IPS DF 6.9 (cell line): ENCODE results near the gene TRIM63.

Experiments
- DNase-seq: peaks from one replicate; pipeline ENCODE4 v3.0.0-alpha.2; 2013; ENCODE audit warnings: low read depth, low spot score
- H3K27ac ChIP-seq: one replicate; pipeline ENCODE4 v1.5.1; 2013; ENCODE audit warnings: low read length, control low read depth
- H3K27me3 ChIP-seq: 2 replicates; pipeline ENCODE4 v1.6.1; 2013; ENCODE audit warnings: mild to moderate bottlenecking, low read length; ENCODE audit not compliant: control insufficient read depth, insufficient read depth
- H3K36me3 ChIP-seq: 2 replicates; pipeline ENCODE4 v1.6.1; 2013; ENCODE audit warnings: low read length; ENCODE audit not compliant: control insufficient read depth, insufficient read depth
- H3K4me1 ChIP-seq: 2 replicates; pipeline ENCODE4 v1.6.1; 2013; ENCODE audit warnings: low read length; ENCODE audit not compliant: control insufficient read depth, insufficient read depth
- H3K4me3 ChIP-seq: 2 replicates; pipeline ENCODE4 v1.5.1; 2013; ENCODE audit warnings: mild to moderate bottlenecking, low read length
- H3K9me3 ChIP-seq: 2 replicates; pipeline ENCODE4 v1.6.1; 2013; ENCODE audit warnings: low read length, inconsistent platforms; ENCODE audit not compliant: control insufficient read depth, insufficient read depth
- WGBS: extraction: QIAGEN DNeasy Blood & Tissue Kit; methylation state at CpG from one replicate; pipeline ENCODE4 v1.1.7; 2013; ENCODE audit warnings: mixed read lengths, missing lambda C conversion rate; ENCODE audit not compliant: insufficient read length, insufficient coverage; 5-methylcytosine and 5-hydroxymethylcytosine counted together

Gene TRIM63

DNA sequence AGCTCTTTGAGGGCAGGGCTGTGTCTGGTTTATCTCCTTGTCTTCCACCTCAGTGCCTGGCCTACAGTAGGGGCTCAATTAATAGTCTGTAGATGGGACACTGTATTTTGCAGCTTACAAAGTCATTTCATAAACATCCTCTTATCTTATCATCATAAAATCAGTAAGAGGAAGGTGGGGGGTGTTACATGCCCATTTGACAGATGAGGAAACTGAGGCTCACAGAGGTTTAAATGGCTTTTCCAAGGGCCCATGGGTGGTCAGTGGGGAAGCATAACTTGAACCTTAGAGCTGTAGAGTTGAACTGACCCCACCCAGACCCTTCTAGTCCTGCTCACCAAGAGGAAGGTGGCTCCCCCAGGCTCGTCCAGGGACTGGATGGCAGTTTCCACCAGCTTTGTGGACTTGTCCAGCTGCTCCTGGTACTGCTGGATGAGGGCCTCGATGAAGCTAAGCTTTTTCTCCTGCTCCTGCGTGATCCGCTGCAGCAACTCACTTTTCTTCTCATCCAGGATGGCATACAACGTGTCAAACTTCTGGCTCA lies 9.3 kb downstream of the TRIM63 start:
- no peaks in the 10 kb centered on the region for H3K4me1 ChIP-seq
- no peak for DNase-seq
- no peaks in the 10 kb centered on the region for H3K36me3 ChIP-seq
- WGBS = no CpG with 5 or more reads among the region's 5 CpGs
- H3K9me3 ChIP-seq = no peaks in the 10 kb centered on the region
- no peaks in the 10 kb centered on the region for H3K27me3 ChIP-seq
- H3K27ac ChIP-seq = no peak overlapping the region
- no peak overlapping the region for H3K4me3 ChIP-seq

- no peaks in the 10 kb centered on the region for H3K36me3 ChIP-seq
- no CpG with 5 or more reads among the region's 2 CpGs for WGBS
- no peak overlapping the region for H3K4me3 ChIP-seq
- no peaks in the 10 kb centered on the region for H3K27me3 ChIP-seq
- no peak for DNase-seq
- no peaks in the 10 kb centered on the region for H3K9me3 ChIP-seq
- no peaks in the 10 kb centered on the region for H3K4me1 ChIP-seq
- H3K27ac ChIP-seq = no peak overlapping the region
Observed at GRCh38 chr1:26057189-26057588, 10.2 kb downstream of the TRIM63 start.

DNA sequence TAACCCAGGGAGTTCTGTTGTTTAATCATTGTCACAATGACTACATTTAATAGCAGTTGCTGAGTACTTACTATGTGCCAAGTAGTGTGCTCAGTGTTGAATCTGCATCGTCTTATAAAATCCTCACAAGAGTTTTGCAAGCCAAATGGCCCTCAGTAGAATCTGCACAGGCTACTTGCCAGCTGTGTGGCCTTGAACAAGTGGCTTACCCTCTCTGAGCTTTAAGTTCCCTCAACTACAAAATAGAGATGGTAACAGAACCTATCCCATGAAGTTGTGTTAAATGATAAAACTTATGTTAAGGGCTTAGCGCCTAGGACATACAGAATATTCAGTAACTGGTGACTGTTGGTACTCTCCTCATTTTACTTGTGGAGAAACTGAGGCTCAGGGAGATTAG lies 12.4 kb downstream of the TRIM63 start:
- WGBS = no CpG with 5 or more reads among the region's 2 CpGs
- no peak overlapping the region for H3K4me3 ChIP-seq
- H3K27ac ChIP-seq = no peak overlapping the region
- no peaks in the 10 kb centered on the region for H3K9me3 ChIP-seq
- H3K27me3 ChIP-seq = no peaks in the 10 kb centered on the region
- H3K36me3 ChIP-seq = no peaks in the 10 kb centered on the region
- H3K4me1 ChIP-seq = no peaks in the 10 kb centered on the region
- no peak for DNase-seq

- H3K27me3 ChIP-seq = peaks cover 4% of the 10 kb centered on the region; the same call in 1 of the 2 replicates
- no peaks in the 10 kb centered on the region; the same call in 1 of the 2 replicates for H3K4me1 ChIP-seq
- H3K9me3 ChIP-seq = no peaks in the 10 kb centered on the region
- no peak for DNase-seq
- H3K27ac ChIP-seq = no peak overlapping the region
- H3K36me3 ChIP-seq = no peaks in the 10 kb centered on the region
- no CpG with 5 or more reads among the region's 16 CpGs for WGBS
- H3K4me3 ChIP-seq = no peak overlapping the region
Observed at GRCh38 chr1:26053718-26054560, 13.5 kb downstream of the TRIM63 start.

- no peaks in the 10 kb centered on the region for H3K36me3 ChIP-seq
- H3K4me1 ChIP-seq = no peaks in the 10 kb centered on the region; the same call in 1 of the 2 replicates
- H3K27me3 ChIP-seq = peaks cover 27% of the 10 kb centered on the region
- H3K4me3 ChIP-seq = no peak overlapping the region
- no peak overlapping the region for H3K27ac ChIP-seq
- no peaks in the 10 kb centered on the region for H3K9me3 ChIP-seq
- DNase-seq = no peak
- no CpG with 5 or more reads among the region's 6 CpGs for WGBS
Observed at GRCh38 chr1:26050248-26050640, 17.2 kb downstream of the TRIM63 start.

DNA sequence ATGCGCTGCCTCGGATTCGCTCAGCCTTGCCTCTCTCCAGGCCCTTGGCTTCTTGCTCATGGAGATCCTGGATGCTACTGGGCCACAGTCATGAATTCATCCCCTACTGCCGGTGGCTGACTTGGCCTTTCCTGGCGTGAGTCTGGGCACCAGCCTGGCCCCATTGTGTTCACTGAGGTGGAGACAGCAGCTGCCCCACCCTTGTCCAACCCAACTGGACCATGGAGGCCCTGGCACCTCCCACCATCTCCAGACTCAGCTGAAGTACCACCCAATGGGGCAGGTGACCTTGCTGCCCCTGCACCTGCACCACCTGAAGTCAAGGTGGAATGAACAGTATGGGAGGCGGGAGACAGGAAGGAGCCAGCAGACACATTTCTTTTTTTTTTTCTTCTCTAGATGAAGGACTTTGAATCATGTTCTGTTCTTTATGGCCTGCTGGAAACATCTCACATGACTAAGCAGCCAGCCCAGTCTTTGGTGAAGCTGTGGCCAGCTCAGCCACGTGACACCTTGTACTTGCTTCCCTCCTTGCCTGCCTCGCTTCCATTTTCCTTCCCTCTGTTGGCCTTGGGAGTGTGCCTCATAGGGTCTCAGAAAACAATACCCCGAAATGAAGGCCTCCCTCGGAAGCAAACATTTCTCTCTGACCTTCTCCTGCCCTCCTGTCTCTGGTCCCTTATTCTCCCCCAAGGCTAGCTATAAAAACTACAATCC lies 17.7 kb downstream of the TRIM63 start:
- no peak for DNase-seq
- WGBS = no CpG with 5 or more reads among the region's 10 CpGs

DNA sequence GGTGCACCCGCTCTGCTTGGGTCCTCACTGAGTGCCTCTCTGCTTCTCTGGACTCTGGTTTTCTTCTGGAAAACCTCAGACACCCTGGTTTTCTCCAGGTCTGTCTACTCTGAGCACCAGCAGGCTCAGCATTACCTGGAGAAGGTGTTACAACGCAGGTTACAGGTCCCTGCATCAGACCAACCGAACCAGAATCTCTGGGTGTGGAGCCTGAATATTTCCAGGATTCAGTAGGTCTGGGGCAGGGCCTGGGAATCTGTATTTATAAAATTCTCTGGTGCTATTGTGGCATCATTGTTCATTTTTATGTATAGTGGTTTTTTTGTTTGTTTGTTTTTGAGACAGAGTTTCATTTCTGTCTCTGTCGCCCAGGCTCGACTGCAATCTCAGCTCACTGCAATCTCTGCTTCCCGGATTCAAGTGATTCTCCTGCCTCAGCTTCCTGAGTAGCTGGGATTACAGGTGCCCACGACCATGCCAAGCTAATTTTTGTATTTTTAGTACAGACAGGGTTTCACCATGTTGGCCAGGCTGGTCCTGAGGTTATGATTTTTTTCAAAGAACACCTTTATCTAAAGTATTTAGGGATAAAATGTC lies 20.1 kb downstream of the TRIM63 start:
- H3K36me3 ChIP-seq = no peaks in the 10 kb centered on the region
- no peaks in the 10 kb centered on the region; the same call in 1 of the 2 replicates for H3K4me1 ChIP-seq
- no peaks in the 10 kb centered on the region for H3K9me3 ChIP-seq
- WGBS = no CpG with 5 or more reads among the region's 7 CpGs
- H3K27me3 ChIP-seq = peaks cover 44% of the 10 kb centered on the region
- no peak overlapping the region for H3K27ac ChIP-seq
- DNase-seq = no peak
- no peak overlapping the region for H3K4me3 ChIP-seq

More for the DNA sequence above, 17.7 kb downstream of the TRIM63 start:
- Histone ChIP-seq H3K36me3 (no peaks in the 10 kb centered on the region), H3K4me1 (no peaks in the 10 kb centered on the region; the same call in 1 of the 2 replicates), H3K9me3 (no peaks in the 10 kb centered on the region), H3K27me3 (peaks cover 33% of the 10 kb centered on the region), H3K27ac (no peak overlapping the region), H3K4me3 (no peak overlapping the region)

GRCh38 chr1:26046246-26047095 lies 21.0 kb downstream of the TRIM63 start:
- no CpG with 5 or more reads among the region's 57 CpGs for WGBS
- H3K27me3 ChIP-seq = peaks cover 46% of the 10 kb centered on the region

GRCh38 chr1:26045722-26046245 lies 21.6 kb downstream of the TRIM63 start, which contains the start of gene SLC30A2:
Gene SLC30A2 (minus strand): TSS chr1:26046118. CDS start chr1:26045896, 222 bp downstream.
- DNase-seq = no peak
- H3K4me1 ChIP-seq = no peaks in the 10 kb centered on the region; the same call in 1 of the 2 replicates
- H3K4me3 ChIP-seq = peak within 1 kb of the TSS; percentile 21; the same call in 1 of the 2 replicates
- no peak within 1 kb of the TSS for H3K27ac ChIP-seq
- peaks cover 46% of the 10 kb centered on the region for H3K27me3 ChIP-seq
- WGBS = no CpG with 5 or more reads among the region's 62 CpGs
- H3K36me3 ChIP-seq = no peaks in the 10 kb centered on the region
- no peaks in the 10 kb centered on the region for H3K9me3 ChIP-seq

More at GRCh38 chr1:26046246-26047095, 21.0 kb downstream of the TRIM63 start:
- H3K9me3 ChIP-seq = no peaks in the 10 kb centered on the region
- H3K36me3 ChIP-seq = no peaks in the 10 kb centered on the region
- H3K4me3 ChIP-seq = peak overlapping the region; percentile 21; the same call in 1 of the 2 replicates
- no peak for DNase-seq
- no peaks in the 10 kb centered on the region; the same call in 1 of the 2 replicates for H3K4me1 ChIP-seq
- no peak overlapping the region for H3K27ac ChIP-seq
